Epithelial cell of proximal tubule (primary cell): ENCODE data around the gene SLC7A6. TPM values are rescaled to one million over a fixed set of nuclear protein-coding genes. Genes with fewer than 3 reads are reported as not detected.

Source experiments
- DNase-seq: peaks from one replicate; pipeline ENCODE4 v3.0.0-alpha.2; 2011; ENCODE audit warnings: low read depth
- H3K4me3 ChIP-seq: 2 replicates; pipeline ENCODE4 v1.5.1; 2011; ENCODE audit warnings: low read depth, mild to moderate bottlenecking, low read length
- total RNA-seq: library from RNA; depleted of rRNA; stranded (reverse); fragments of >200 nt; gene quantifications from 2 replicates; pipeline ENCODE4 v1.2.3, GENCODE V29; 2015
- TF ChIP-seq, protein P1 (sequence below): conservative IDR thresholded peaks from 2 replicates; pipeline ENCODE4 v1.5.1; 2012; ENCODE audit warnings: low read depth, mild to moderate bottlenecking, low read length

The SLC7A6 gene
- total RNA-seq, 1 donor from 2014 or later: 10.6 TPM

DNA sequence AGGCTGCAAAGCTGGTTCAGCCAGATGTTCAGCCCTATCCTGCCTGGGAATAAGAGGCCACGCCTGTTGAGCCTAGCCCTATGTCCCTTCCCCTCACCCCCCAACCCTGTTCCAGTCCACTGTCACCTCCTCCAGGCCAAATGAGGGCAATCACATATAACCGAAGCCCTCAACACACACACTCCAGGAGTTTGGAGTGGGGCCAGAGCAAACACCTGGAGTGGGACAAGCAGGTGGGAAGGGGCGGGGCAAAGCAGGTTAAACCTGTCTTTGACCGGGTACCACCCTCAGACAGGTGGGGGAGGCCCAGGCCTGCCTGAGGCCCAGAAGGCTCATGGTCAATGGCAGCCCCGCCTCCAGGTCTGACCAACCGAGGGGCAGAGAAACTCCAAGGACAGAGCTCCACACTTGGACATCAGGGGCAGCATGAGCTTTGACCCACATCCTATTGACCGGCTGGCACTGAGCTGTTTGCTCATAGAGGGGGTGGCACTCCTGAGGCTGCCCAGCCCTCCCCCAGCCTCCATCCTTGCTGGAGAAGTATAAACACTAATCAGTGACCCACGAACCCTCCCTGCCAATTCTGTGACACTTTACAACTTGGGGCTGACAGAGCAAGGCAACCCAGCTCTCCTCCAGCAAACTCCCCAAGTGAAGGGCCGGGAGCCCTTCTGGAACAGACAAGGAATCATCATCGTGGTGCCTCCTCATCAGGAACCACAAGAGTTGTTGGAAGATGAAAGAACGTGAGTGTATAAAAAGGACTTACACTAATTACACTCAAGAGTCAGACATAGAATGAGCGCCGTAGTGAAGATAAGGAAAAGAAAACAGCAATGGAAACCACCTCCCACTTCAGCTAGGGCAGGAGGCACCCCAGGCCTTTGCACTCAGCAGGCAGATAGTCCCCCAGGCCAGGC, 29.9 kb upstream of the SLC7A6 start:
- TF ChIP-seq, protein P1, sequence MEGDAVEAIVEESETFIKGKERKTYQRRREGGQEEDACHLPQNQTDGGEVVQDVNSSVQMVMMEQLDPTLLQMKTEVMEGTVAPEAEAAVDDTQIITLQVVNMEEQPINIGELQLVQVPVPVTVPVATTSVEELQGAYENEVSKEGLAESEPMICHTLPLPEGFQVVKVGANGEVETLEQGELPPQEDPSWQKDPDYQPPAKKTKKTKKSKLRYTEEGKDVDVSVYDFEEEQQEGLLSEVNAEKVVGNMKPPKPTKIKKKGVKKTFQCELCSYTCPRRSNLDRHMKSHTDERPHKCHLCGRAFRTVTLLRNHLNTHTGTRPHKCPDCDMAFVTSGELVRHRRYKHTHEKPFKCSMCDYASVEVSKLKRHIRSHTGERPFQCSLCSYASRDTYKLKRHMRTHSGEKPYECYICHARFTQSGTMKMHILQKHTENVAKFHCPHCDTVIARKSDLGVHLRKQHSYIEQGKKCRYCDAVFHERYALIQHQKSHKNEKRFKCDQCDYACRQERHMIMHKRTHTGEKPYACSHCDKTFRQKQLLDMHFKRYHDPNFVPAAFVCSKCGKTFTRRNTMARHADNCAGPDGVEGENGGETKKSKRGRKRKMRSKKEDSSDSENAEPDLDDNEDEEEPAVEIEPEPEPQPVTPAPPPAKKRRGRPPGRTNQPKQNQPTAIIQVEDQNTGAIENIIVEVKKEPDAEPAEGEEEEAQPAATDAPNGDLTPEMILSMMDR: no peak
- H3K4me3 ChIP-seq: peak overlapping the region; percentile 71
- no peak for DNase-seq

DNA sequence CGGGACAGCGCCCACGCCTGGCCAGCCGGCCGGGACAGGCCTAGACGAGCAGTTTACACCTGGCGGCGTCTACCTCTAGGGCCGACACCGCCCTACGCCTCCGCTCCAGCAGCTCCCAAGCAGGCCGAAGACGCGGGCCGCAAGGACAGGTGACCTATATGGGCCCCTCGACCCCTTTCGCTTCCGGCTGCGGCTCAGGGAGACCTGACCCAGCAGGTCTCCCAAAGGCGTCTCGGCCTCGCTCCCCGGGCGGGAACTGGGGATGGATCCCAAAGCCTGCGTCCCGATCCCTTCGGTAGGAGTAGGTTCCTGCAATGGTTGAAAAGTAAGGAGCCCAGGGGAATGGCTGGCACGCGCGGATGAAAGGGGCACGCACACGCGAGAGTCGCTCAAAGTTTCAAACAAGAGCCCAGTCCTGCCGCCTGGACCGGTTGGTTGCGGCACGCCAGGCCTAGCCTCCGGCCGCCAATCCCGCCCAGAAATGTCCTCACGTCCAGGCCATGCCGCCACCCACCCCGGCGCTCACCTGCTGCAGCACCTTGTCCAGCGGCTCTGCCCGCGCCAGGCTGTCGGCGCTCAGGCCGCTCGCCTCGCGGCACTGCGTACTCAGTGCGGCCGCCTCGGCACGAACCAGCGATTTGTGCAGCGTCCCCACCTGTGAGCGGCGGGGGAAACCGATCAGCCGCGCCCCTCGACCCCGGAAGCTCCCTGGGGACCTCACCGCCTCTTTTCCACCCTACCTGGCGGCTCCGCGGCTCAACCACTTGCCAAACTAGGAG, 29.0 kb upstream of the SLC7A6 start:
- peak overlapping the region; percentile 71 for H3K4me3 ChIP-seq
- TF ChIP-seq, protein P1: peak; percentile 38
- DNase-seq: no peak

DNA sequence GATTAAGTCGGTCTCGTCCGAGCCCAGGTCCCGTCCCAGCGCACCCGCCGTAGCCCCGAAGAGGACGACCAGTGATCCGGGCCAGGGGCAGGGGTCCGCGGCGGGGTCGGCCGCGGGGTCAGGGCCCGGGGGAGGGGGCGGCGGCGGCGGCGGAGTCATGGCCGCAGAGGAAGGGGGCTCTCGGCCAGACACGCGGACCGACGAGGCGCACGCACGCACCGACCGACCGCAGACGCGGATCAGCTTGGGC, 28.5 kb upstream of the SLC7A6 start, which contains the start of gene ESRP2:
TSS of gene ESRP2 (minus strand) at position 241 of the 250 bp plus-strand sequence. CDS start at position 159, 82 bp downstream.
- no peak for DNase-seq
- H3K4me3 ChIP-seq: peak within 1 kb of the TSS; percentile 71
- TF ChIP-seq, protein P1: no peak

DNA sequence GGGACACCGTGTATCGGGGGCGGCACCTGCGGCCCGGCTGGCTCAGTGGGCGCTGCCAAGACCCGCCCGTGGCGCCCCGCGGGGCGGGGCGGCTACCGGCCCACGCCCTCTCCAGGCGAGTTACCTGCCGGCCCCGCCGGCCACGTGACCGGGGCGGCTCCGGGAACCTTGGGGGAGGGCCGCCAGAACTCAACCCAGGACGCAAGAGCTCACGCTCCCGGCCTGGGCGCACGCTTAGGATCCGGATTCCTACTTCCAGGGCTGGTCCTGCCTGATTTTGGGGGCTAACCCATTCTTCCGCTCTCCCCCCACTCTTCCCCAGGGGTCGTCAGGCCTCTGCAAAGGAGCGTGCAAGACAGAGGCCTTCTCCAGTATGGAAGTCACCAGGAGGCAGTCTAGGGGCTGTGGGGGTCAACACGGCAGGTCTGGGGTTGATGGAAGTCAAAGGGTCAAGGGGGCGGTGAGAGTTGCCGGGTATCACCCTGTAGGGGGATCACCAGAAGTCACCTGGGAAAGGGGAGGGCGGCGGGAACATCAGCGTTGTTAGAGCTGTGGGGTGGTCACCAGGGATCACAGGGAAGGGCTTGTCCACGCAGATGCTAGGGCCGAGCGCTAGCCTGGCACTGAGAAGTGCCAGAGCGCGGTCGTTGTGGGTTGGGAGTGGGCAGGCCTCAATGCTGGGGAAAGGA, 28.0 kb upstream of the SLC7A6 start:
- TF ChIP-seq, protein P1: no peak
- H3K4me3 ChIP-seq: peak overlapping the region; percentile 71
- no peak for DNase-seq

DNA sequence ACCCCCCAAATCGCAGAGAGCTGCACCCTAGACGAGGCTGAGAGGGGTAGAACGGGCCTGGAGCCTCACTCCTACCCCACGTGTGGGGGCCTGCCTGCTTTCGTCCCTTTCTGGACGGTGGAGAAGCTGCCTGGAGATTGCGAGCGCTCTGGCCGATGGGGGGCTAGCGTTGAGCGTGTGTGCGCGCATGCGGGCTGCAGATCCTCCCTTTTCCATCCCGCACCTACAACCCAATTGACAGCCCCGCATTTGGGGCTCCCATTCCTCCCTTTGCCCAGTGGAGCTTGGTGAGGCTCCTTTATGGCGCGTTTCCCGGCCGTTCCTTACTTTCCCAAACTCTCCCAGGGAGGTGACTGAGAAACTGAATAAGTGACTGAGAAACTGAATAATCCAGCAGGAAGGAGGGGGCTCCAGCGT, 27.5 kb upstream of the SLC7A6 start:
- DNase-seq: no peak
- TF ChIP-seq, protein P1: no peak
- peak overlapping the region; percentile 71 for H3K4me3 ChIP-seq

DNA sequence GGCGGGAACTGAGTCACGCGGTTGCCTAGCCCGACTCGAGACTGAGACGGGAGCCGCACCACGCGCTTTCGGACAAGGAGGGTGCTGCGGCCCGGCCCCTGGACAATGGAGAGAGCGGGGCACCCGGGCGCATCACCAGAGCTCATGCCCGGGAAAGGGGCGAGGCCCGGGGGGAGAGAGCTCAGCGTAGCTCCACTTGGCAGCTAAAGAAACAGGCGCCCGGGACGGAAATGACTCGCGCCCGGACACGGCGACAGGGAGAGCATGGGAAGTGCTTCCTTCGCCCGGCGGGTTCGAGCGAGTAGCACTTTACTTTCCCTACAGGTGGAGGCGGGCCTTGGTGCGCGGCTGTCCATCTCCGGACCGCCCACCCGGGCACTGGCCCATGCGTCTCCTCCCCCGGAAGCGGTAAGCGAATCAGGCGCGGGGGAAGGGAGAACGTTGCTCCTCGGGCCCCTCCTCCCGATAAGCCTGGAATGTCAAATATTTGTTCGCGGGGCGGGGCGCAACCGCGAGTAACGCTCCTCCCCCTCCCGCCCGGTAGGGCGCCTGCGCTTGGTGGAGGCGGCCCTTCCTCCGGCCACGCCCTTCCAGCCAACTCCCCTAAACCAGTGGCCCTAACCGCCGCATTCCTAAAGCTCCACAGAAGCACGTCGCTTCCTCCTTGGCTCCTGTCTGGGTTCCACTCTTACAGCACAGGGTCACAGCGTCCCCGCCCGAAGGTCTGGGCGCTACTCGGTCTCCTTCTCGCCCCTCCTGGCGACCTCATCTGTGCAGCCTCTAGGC, 26.9 kb upstream of the SLC7A6 start:
- TF ChIP-seq, protein P1: no peak
- DNase-seq: peak; percentile 75
- peak overlapping the region; percentile 71 for H3K4me3 ChIP-seq
